ENCODE data around the gene LRP1. TPM values are rescaled to one million over a fixed set of nuclear protein-coding genes. Genes with fewer than 3 reads are reported as not detected.
A peak's percentile ranks its signal among the peaks of the same experiment; 100 is the strongest.

LRP1 gene
- total RNA-seq, 2 experiments from 2014 or later: 0.33 to 0.85 TPM

GRCh38 chr12:57090490-57090889, 37.8 kb upstream of the LRP1 start:
- H3K4me1 Mint-ChIP-seq: peaks cover 64% of the 10 kb centered on the region
- H3K27ac Mint-ChIP-seq: peak overlapping the region; percentile 12
- H3K36me3 Mint-ChIP-seq: peaks cover 2% of the 10 kb centered on the region
- H3K27me3 Mint-ChIP-seq: no peaks in the 10 kb centered on the region
- peak overlapping the region; percentile 53 for H3K4me3 Mint-ChIP-seq
- DNase-seq (no peak), ATAC-seq (no peak)
- H3K9me3 Mint-ChIP-seq (ENCODE audit: low read depth): no peaks in the 10 kb centered on the region
- CTCF ChIA-PET: interaction anchor here (1.2 to 16.0 kb wide), 6 partner anchors 8 to 124 kb away, joined by 3 to 202 read pairs (median 19); partner anchors contain the start of genes NEMP1 and STAT6

GRCh38 chr12:57090924-57091637, 37.2 kb upstream of the LRP1 start:
- no peaks in the 10 kb centered on the region for H3K27me3 Mint-ChIP-seq
- peak overlapping the region; percentile 53 for H3K4me3 Mint-ChIP-seq
- peak overlapping the region; percentile 12 for H3K27ac Mint-ChIP-seq
- peaks cover 59% of the 10 kb centered on the region for H3K4me1 Mint-ChIP-seq
- no peaks in the 10 kb centered on the region for H3K9me3 Mint-ChIP-seq (ENCODE audit: low read depth)
- CTCF ChIA-PET: interaction anchor here (1.2 to 16.0 kb wide), 7 partner anchors 8 to 123 kb away, joined by 3 to 202 read pairs (median 18); partner anchors contain the start of genes NEMP1 and STAT6
- peaks cover 2% of the 10 kb centered on the region for H3K36me3 Mint-ChIP-seq
- no peak for DNase-seq
- ATAC-seq: no peak

- DNase-seq (no peak), ATAC-seq (no peak)
- Mint-ChIP-seq H3K9me3 (ENCODE audit: low read depth) (no peaks in the 10 kb centered on the region), H3K4me3 (peak overlapping the region; percentile 27), H3K36me3 (peaks cover 2% of the 10 kb centered on the region), H3K27ac (no peak overlapping the region), H3K27me3 (no peaks in the 10 kb centered on the region), H3K4me1 (peaks cover 51% of the 10 kb centered on the region)
- CTCF ChIA-PET: interaction anchor here (1.1 to 16.0 kb wide), 13 partner anchors 8 to 123 kb away, joined by 3 to 202 read pairs (median 5); partner anchors contain the start of genes NEMP1 and STAT6
Observed at GRCh38 chr12:57091638-57092528, 36.4 kb upstream of the LRP1 start.

GRCh38 chr12:57092529-57092862, 35.8 kb upstream of the LRP1 start:
- no peak for ATAC-seq
- Mint-ChIP-seq H3K4me3 (no peak overlapping the region), H3K4me1 (peaks cover 51% of the 10 kb centered on the region), H3K27ac (peak overlapping the region; percentile 47), H3K36me3 (peaks cover 2% of the 10 kb centered on the region), H3K27me3 (no peaks in the 10 kb centered on the region), H3K9me3 (ENCODE audit: low read depth) (no peaks in the 10 kb centered on the region)
- no peak for DNase-seq
- CTCF ChIA-PET: interaction anchor here (1.1 to 16.0 kb wide), 11 partner anchors 8 to 91 kb away, joined by 3 to 202 read pairs (median 7); partner anchors contain the start of genes NEMP1 and STAT6

- peaks cover 49% of the 10 kb centered on the region for H3K4me1 Mint-ChIP-seq
- H3K27me3 Mint-ChIP-seq: no peaks in the 10 kb centered on the region
- ATAC-seq: no peak
- H3K36me3 Mint-ChIP-seq: peaks cover 2% of the 10 kb centered on the region
- H3K27ac Mint-ChIP-seq: peak overlapping the region; percentile 83
- CTCF ChIA-PET: interaction anchor here (0.6 to 16.0 kb wide), 13 partner anchors 9 to 368 kb away, joined by 3 to 202 read pairs (median 5); partner anchors contain the start of genes NACA, NEMP1 and STAT6
- no peak overlapping the region for H3K4me3 Mint-ChIP-seq
- no peak for DNase-seq
- no peaks in the 10 kb centered on the region for H3K9me3 Mint-ChIP-seq (ENCODE audit: low read depth)
Observed at GRCh38 chr12:57092876-57093414, 35.3 kb upstream of the LRP1 start.

GRCh38 chr12:57093415-57094207, 34.7 kb upstream of the LRP1 start:
- peak overlapping the region; percentile 54 for H3K4me3 Mint-ChIP-seq
- H3K27ac Mint-ChIP-seq: peak overlapping the region; percentile 83
- peaks cover 2% of the 10 kb centered on the region for H3K36me3 Mint-ChIP-seq
- H3K9me3 Mint-ChIP-seq (ENCODE audit: low read depth): no peaks in the 10 kb centered on the region
- H3K27me3 Mint-ChIP-seq: no peaks in the 10 kb centered on the region
- DNase-seq (peak; percentile 81), ATAC-seq (peak; percentile 47)
- CTCF ChIA-PET: interaction anchor here (0.6 to 16.0 kb wide), 17 partner anchors 9 to 368 kb away, joined by 3 to 202 read pairs (median 5); partner anchors contain the start of genes NACA, NEMP1 and STAT6
- peaks cover 48% of the 10 kb centered on the region for H3K4me1 Mint-ChIP-seq

- Mint-ChIP-seq H3K9me3 (ENCODE audit: low read depth) (no peaks in the 10 kb centered on the region), H3K4me1 (peaks cover 51% of the 10 kb centered on the region), H3K27me3 (no peaks in the 10 kb centered on the region), H3K27ac (peak overlapping the region; percentile 83), H3K36me3 (peaks cover 4% of the 10 kb centered on the region), H3K4me3 (no peak overlapping the region)
- ATAC-seq (no peak), DNase-seq (no peak)
- CTCF ChIA-PET: interaction anchor here (0.7 to 16.0 kb wide), 13 partner anchors 8 to 364 kb away, joined by 3 to 202 read pairs (median 5); partner anchors contain the start of genes NEMP1 and STAT6
Observed at GRCh38 chr12:57094208-57095160, 33.8 kb upstream of the LRP1 start.

- no peaks in the 10 kb centered on the region for H3K27me3 Mint-ChIP-seq
- ATAC-seq (no peak), DNase-seq (no peak)
- H3K9me3 Mint-ChIP-seq (ENCODE audit: low read depth): no peaks in the 10 kb centered on the region
- peaks cover 47% of the 10 kb centered on the region for H3K4me1 Mint-ChIP-seq
- no peak overlapping the region for H3K4me3 Mint-ChIP-seq
- peak overlapping the region; percentile 59 for H3K27ac Mint-ChIP-seq
- CTCF ChIA-PET: interaction anchor here (0.5 to 16.0 kb wide), 5 partner anchors 13 to 1265 kb away, joined by 3 to 202 read pairs (median 3); partner anchors contain the start of genes LRP1 and STAT6
- H3K36me3 Mint-ChIP-seq: peaks cover 4% of the 10 kb centered on the region
Observed at GRCh38 chr12:57095440-57095839, 32.8 kb upstream of the LRP1 start.

- CTCF ChIA-PET: interaction anchor here (0.6 to 16.0 kb wide), 4 partner anchors 12 to 601 kb away, joined by 3 to 202 read pairs (median 4); partner anchors contain the start of genes LRP1 and STAT6
- H3K36me3 Mint-ChIP-seq: peaks cover 4% of the 10 kb centered on the region
Observed at GRCh38 chr12:57096099-57096572, 32.1 kb upstream of the LRP1 start.

GRCh38 chr12:57096748-57097553, 31.3 kb upstream of the LRP1 start:
- DNase-seq (no peak), ATAC-seq (no peak)
- Mint-ChIP-seq H3K9me3 (ENCODE audit: low read depth) (no peaks in the 10 kb centered on the region), H3K27me3 (no peaks in the 10 kb centered on the region), H3K4me1 (peaks cover 42% of the 10 kb centered on the region), H3K4me3 (no peak overlapping the region), H3K27ac (peak overlapping the region; percentile 39), H3K36me3 (peaks cover 2% of the 10 kb centered on the region)
- CTCF ChIA-PET: interaction anchor here (1.6 to 16.0 kb wide), 4 partner anchors 7 to 28 kb away, joined by 6 to 202 read pairs (median 10); partner anchors contain the start of genes NAB2 and STAT6

More at GRCh38 chr12:57096099-57096572, 32.1 kb upstream of the LRP1 start:
- Mint-ChIP-seq H3K4me3 (no peak overlapping the region), H3K27ac (peak overlapping the region; percentile 34), H3K27me3 (no peaks in the 10 kb centered on the region), H3K4me1 (peaks cover 43% of the 10 kb centered on the region), H3K9me3 (ENCODE audit: low read depth) (no peaks in the 10 kb centered on the region)
- DNase-seq (no peak), ATAC-seq (no peak)

- no peak overlapping the region for H3K27ac Mint-ChIP-seq
- no peak for ATAC-seq
Observed at GRCh38 chr12:57097554-57097835, 30.8 kb upstream of the LRP1 start.

More at GRCh38 chr12:57097554-57097835, 30.8 kb upstream of the LRP1 start:
- CTCF ChIA-PET: interaction anchor here (2.0 to 16.0 kb wide), 3 partner anchors 8 to 28 kb away, joined by 8 to 202 read pairs (median 12); partner anchors contain the start of genes NAB2 and STAT6
- no peak for DNase-seq
- Mint-ChIP-seq H3K36me3 (peaks cover 2% of the 10 kb centered on the region), H3K4me3 (no peak overlapping the region), H3K4me1 (peaks cover 46% of the 10 kb centered on the region), H3K27me3 (no peaks in the 10 kb centered on the region), H3K9me3 (ENCODE audit: low read depth) (no peaks in the 10 kb centered on the region)
